Measurements from ENCODE around the gene SHLD1. TPM values are rescaled to one million over a fixed set of nuclear protein-coding genes. Genes with fewer than 3 reads are reported as not detected.

SHLD1 gene
- total RNA-seq, 3 donors from 2014 or later (not counting 1 experiment from before 2014, with no cell fraction given), result 6.6 to 12.2 (median 8.3) TPM

- Mint-ChIP-seq H3K27ac (no peak overlapping the region), H3K4me1 (peaks cover 0 to 16% of the 10 kb centered on the region in 2 donors), H3K4me3 (no peak overlapping the region), H3K27me3 (ENCODE audit: low read depth in 2 of 2) (no peaks in the 10 kb centered on the region), H3K36me3 (no peaks in the 10 kb centered on the region), H3K9me3 (no peaks in the 10 kb centered on the region)
- ATAC-seq, result no peak
- no peak overlapping the region for H3K27ac ChIP-seq (ENCODE audit: low read length)
- H3K9me3 ChIP-seq (ENCODE audit: control insufficient read depth, insufficient read depth, low read length), result no peaks in the 10 kb centered on the region
- 75% methylated on average over 1 of the region's 2 CpGs for WGBS (ENCODE audit: insufficient coverage)
- no peaks in the 10 kb centered on the region for H3K36me3 ChIP-seq (ENCODE audit: control insufficient read depth, insufficient read depth, low read length)
- no peak for DNase-seq
- no peak overlapping the region for H3K4me3 ChIP-seq (ENCODE audit: low read length)
- peaks cover 2% of the 10 kb centered on the region for H3K4me1 ChIP-seq (ENCODE audit: control insufficient read depth, insufficient read depth, low read length)
- intact Hi-C loops (cut with micrococcal nuclease), result no loop called here
- no peak for TF ChIP-seq CTCF (IDR thresholded peaks at IDR 0.05)
- no peaks in the 10 kb centered on the region for H3K27me3 ChIP-seq (ENCODE audit: control insufficient read depth, insufficient read depth, low read length)
Measured at GRCh38 chr20:5808901-5809300, 58.7 kb downstream of the SHLD1 start.

GRCh38 chr20:5809495-5809894, 59.3 kb downstream of the SHLD1 start:
- TF ChIP-seq CTCF (IDR thresholded peaks at IDR 0.05), result no peak
- H3K4me1 ChIP-seq (ENCODE audit: control insufficient read depth, insufficient read depth, low read length), result no peaks in the 10 kb centered on the region
- H3K4me3 ChIP-seq (ENCODE audit: low read length), result no peak overlapping the region
- no peak overlapping the region for H3K27ac ChIP-seq (ENCODE audit: low read length)
- no peak overlapping the region for H3K27ac Mint-ChIP-seq
- H3K36me3 Mint-ChIP-seq, result no peaks in the 10 kb centered on the region
- 100% methylated on average over 3 of the region's 5 CpGs for WGBS (ENCODE audit: insufficient coverage)
- H3K27me3 ChIP-seq (ENCODE audit: control insufficient read depth, insufficient read depth, low read length), result no peaks in the 10 kb centered on the region
- H3K9me3 Mint-ChIP-seq, result no peaks in the 10 kb centered on the region
- ATAC-seq, result no peak
- H3K27me3 Mint-ChIP-seq (ENCODE audit: low read depth in 2 of 2), result no peaks in the 10 kb centered on the region
- H3K4me3 Mint-ChIP-seq, result no peak overlapping the region
- no peaks in the 10 kb centered on the region for H3K9me3 ChIP-seq (ENCODE audit: control insufficient read depth, insufficient read depth, low read length)
- H3K4me1 Mint-ChIP-seq, result peaks cover 0 to 10% of the 10 kb centered on the region in 2 donors
- no peak for DNase-seq
- no peaks in the 10 kb centered on the region for H3K36me3 ChIP-seq (ENCODE audit: control insufficient read depth, insufficient read depth, low read length)
- intact Hi-C loops (cut with micrococcal nuclease), result no loop called here

- Histone ChIP-seq H3K27me3 (ENCODE audit: control insufficient read depth, insufficient read depth, low read length) (no peaks in the 10 kb centered on the region), H3K4me1 (ENCODE audit: control insufficient read depth, insufficient read depth, low read length) (no peaks in the 10 kb centered on the region), H3K27ac (ENCODE audit: low read length) (no peak overlapping the region), H3K36me3 (ENCODE audit: control insufficient read depth, insufficient read depth, low read length) (no peaks in the 10 kb centered on the region), H3K9me3 (ENCODE audit: control insufficient read depth, insufficient read depth, low read length) (no peaks in the 10 kb centered on the region), H3K4me3 (ENCODE audit: low read length) (no peak overlapping the region)
- 94% methylated on average over 5 of the region's 5 CpGs for WGBS (ENCODE audit: insufficient coverage)
- intact Hi-C loops (cut with micrococcal nuclease), result no loop called here
- Mint-ChIP-seq H3K4me1 (peaks cover 0 to 7% of the 10 kb centered on the region in 2 donors), H3K4me3 (no peak overlapping the region), H3K36me3 (no peaks in the 10 kb centered on the region), H3K9me3 (no peaks in the 10 kb centered on the region), H3K27me3 (ENCODE audit: low read depth in 2 of 2) (no peaks in the 10 kb centered on the region), H3K27ac (no peak overlapping the region)
- no peak for DNase-seq
- no peak for TF ChIP-seq CTCF (IDR thresholded peaks at IDR 0.05)
- no peak for ATAC-seq
Measured at GRCh38 chr20:5810800-5811422, 60.7 kb downstream of the SHLD1 start.

- Histone ChIP-seq H3K4me3 (ENCODE audit: low read length) (no peak overlapping the region), H3K27me3 (ENCODE audit: control insufficient read depth, insufficient read depth, low read length) (no peaks in the 10 kb centered on the region), H3K9me3 (ENCODE audit: control insufficient read depth, insufficient read depth, low read length) (no peaks in the 10 kb centered on the region), H3K27ac (ENCODE audit: low read length) (no peak overlapping the region), H3K36me3 (ENCODE audit: control insufficient read depth, insufficient read depth, low read length) (no peaks in the 10 kb centered on the region), H3K4me1 (ENCODE audit: control insufficient read depth, insufficient read depth, low read length) (no peaks in the 10 kb centered on the region)
- no peaks in the 10 kb centered on the region for H3K27me3 Mint-ChIP-seq (ENCODE audit: low read depth in 2 of 2)
- no peak overlapping the region for H3K27ac Mint-ChIP-seq
- no peaks in the 10 kb centered on the region for H3K4me1 Mint-ChIP-seq
- TF ChIP-seq CTCF (IDR thresholded peaks at IDR 0.05), result no peak
- 63% methylated on average over 1 of the region's 4 CpGs for WGBS (ENCODE audit: insufficient coverage)
- H3K36me3 Mint-ChIP-seq, result no peaks in the 10 kb centered on the region
- DNase-seq (no peak), ATAC-seq (no peak)
- intact Hi-C loops (cut with micrococcal nuclease), result no loop called here
- H3K9me3 Mint-ChIP-seq, result no peaks in the 10 kb centered on the region
- H3K4me3 Mint-ChIP-seq, result no peak overlapping the region
Measured at GRCh38 chr20:5811746-5812145, 61.5 kb downstream of the SHLD1 start.

All from natural killer cell (primary cell).